GM19468 (cell line): ENCODE results near the gene CCDC28A.

Experiments
- ATAC-seq: cut with Tn5 transposase; IDR thresholded peaks from one replicate; pipeline ENCODE4 v1.9.1; 2021; ENCODE audit warnings: mild to moderate bottlenecking, moderate library complexity, moderate number of reproducible peaks; ENCODE audit not compliant: unreplicated experiment; ENCODE audit errors: extremely low read depth

CCDC28A gene

GRCh38 chr6:138830248-138830647 lies 56.7 kb downstream of the CCDC28A start:
- ATAC-seq: no peak

- ATAC-seq: no peak
Measured at GRCh38 chr6:138832182-138832581, 58.6 kb downstream of the CCDC28A start.

- ATAC-seq: no peak
Measured at GRCh38 chr6:138833816-138834539, 60.4 kb downstream of the CCDC28A start.

GRCh38 chr6:138837246-138837645 lies 63.7 kb downstream of the CCDC28A start:
- no peak for ATAC-seq
